K562 (cell line): ENCODE measurements around the gene TNFSF11. TPM values are rescaled to one million over a fixed set of nuclear protein-coding genes. Genes with fewer than 3 reads are reported as not detected.

Experiments used
- ATAC-seq: fragments of 200-7000 bp; cut with Tn5 transposase; 3 replicates; pipeline ENCODE4 v1.9.1; 2020; ENCODE audit warnings: moderate library complexity
- BruUV-seq: library from RNA; stranded (reverse); fragments of 400-500 nt; replicated peaks from 2 replicates; lab custom pipeline; 2021; lab: Mats Ljungman, UMichigan
- CTCF ChIA-PET: fragments of 300-600 bp; formaldehyde crosslinking; extraction: SDS; loops from one replicate; lab custom pipeline; 2021; ENCODE audit warnings: low intra/inter-chr PET ratio; lab: Yijun Ruan, JAX
- POLR2A ChIA-PET: fragments of 300-600, 350-650 bp; sonication (Branson Sonifier 250); formaldehyde crosslinking; extraction: SDS; loops from one replicate; lab custom pipeline; 2021; ENCODE audit warnings: antibody characterized with exemption, inconsistent platforms; lab: Yijun Ruan, JAX
- DNase-seq, 4 experiments: peaks; one replicate each; pipeline versions ENCODE4 v3.0.0 to v3.0.0-alpha.2; 2011 to 2018; ENCODE audit warnings: low spot score in 3 of 4, mixed read lengths in 3 of 4; ENCODE audit errors: extremely low read depth in 1 of 4
- FAIRE-seq: peaks from 2 replicates; lab custom pipeline; 2011; peaks lifted over from hg19 to GRCh38; lab: Jason Lieb, UNC
- H2AFZ ChIP-seq: 2 replicates; pipeline ENCODE4 v1.6.0; 2011; ENCODE audit warnings: low read depth, low read length, control low read depth, inconsistent platforms
- H3K27ac ChIP-seq: fragments of 200-600 bp; 3 replicates; pipeline ENCODE4 v1.8.0; 2011; ENCODE audit warnings: low read depth, mild to moderate bottlenecking, control low read depth, inconsistent platforms, low read length, moderate library complexity, mixed read lengths; ENCODE audit errors: extremely low read depth
- H3K27me3 ChIP-seq, 2 experiments: fragments of 300-600 bp in 1 of 2; 2 replicates in 1 of 2; 3 replicates in 1 of 2; pipeline versions ENCODE4 v1.6.0 to v1.8.0; 2011; ENCODE audit warnings: inconsistent platforms in 2 of 2, low read length in 2 of 2, mild to moderate bottlenecking in 1 of 2, mixed read lengths in 1 of 2, moderate library complexity in 1 of 2; ENCODE audit not compliant: control insufficient read depth in 2 of 2, insufficient read depth in 2 of 2
- H3K36me3 ChIP-seq: fragments of 300-600 bp; 3 replicates; pipeline ENCODE4 v1.8.0; 2011; ENCODE audit warnings: mild to moderate bottlenecking, low read length, inconsistent platforms; ENCODE audit not compliant: control insufficient read depth, insufficient read depth
- H3K4me1 ChIP-seq, 2 experiments: fragments of 200-600 bp in 1 of 2; replicated peaks in 1 of 2; 2 replicates in 1 of 2; 3 replicates in 1 of 2; pipeline versions ENCODE4 v1.5.1 to v1.8.0; 2011; ENCODE audit warnings: inconsistent platforms in 2 of 2, low read length in 2 of 2, mild to moderate bottlenecking in 1 of 2, mixed read lengths in 1 of 2, moderate library complexity in 1 of 2; ENCODE audit not compliant: control insufficient read depth in 2 of 2, insufficient read depth in 2 of 2
- H3K4me2 ChIP-seq: 2 replicates; pipeline ENCODE4 v1.6.1; 2011; ENCODE audit warnings: low read length, control low read depth, inconsistent platforms, mixed read lengths; ENCODE audit not compliant: insufficient read depth
- H3K4me3 ChIP-seq: fragments of 200-600 bp; sonication (generic), shearing (Covaris generic); 2 replicates; pipeline ENCODE4 v1.5.1; 2016; ENCODE audit warnings: control low read depth, inconsistent platforms
- H3K79me2 ChIP-seq: fragments of 200-600 bp; 3 replicates; pipeline ENCODE4 v1.8.0; 2011; ENCODE audit warnings: low read length, inconsistent platforms; ENCODE audit not compliant: control insufficient read depth, insufficient read depth
- H3K9ac ChIP-seq, 2 experiments: 2 replicates each; pipeline versions ENCODE4 v1.6.0 to v1.6.1; 2011; ENCODE audit warnings: low read depth in 2 of 2, low read length in 2 of 2, control low read depth in 1 of 2, inconsistent platforms in 1 of 2, mild to moderate bottlenecking in 1 of 2, mixed read lengths in 1 of 2; ENCODE audit not compliant: insufficient read depth in 1 of 2
- H3K9me1 ChIP-seq: one replicate; pipeline ENCODE4 v1.6.0; 2011; ENCODE audit warnings: inconsistent platforms, mild to moderate bottlenecking, low read length, moderate library complexity; ENCODE audit not compliant: control insufficient read depth, insufficient read depth
- H3K9me3 ChIP-seq: replicated peaks from 2 replicates; pipeline ENCODE4 v1.5.1; 2011; ENCODE audit warnings: low read depth, low read length, inconsistent platforms; ENCODE audit not compliant: control insufficient read depth, insufficient read depth
- H4K20me1 ChIP-seq: replicated peaks from 2 replicates; pipeline ENCODE4 v1.6.1; 2011; ENCODE audit warnings: low read length, inconsistent platforms, mixed read lengths; ENCODE audit not compliant: control insufficient read depth, insufficient read depth
- CCAR2 ChIP-seq: fragments of 200-400 bp; formaldehyde crosslinking; IDR thresholded peaks from 2 replicates; pipeline ENCODE4 v1.6.1; 2017; ENCODE audit warnings: mild to moderate bottlenecking, low read depth, low read length
- GABPB1 ChIP-seq: sonication (generic); formaldehyde crosslinking; IDR thresholded peaks from 2 replicates; pipeline ENCODE4 v1.8.0; 2022; ENCODE audit warnings: mild to moderate bottlenecking, missing genetic modification reagents
- KDM5B ChIP-seq: fragments of 200-600 bp; sonication (generic); IDR thresholded peaks from 2 replicates; pipeline ENCODE4 v1.6.1; 2012; ENCODE audit warnings: low read depth, mild to moderate bottlenecking, moderate library complexity, low read length, control low read depth, inconsistent platforms; ENCODE audit not compliant: insufficient replicate concordance
- KLF6 ChIP-seq: fragments of 250-450 bp; sonication (Bioruptor Pico); IDR thresholded peaks from 2 replicates; pipeline ENCODE4 v1.4.0; 2020; ENCODE audit warnings: mild to moderate bottlenecking, moderate library complexity, borderline replicate concordance
- MNT ChIP-seq, 2 experiments: fragments of 450-650 bp; conservative IDR thresholded peaks; 2 replicates each; pipeline ENCODE4 v1.6.1; 2017; ENCODE audit warnings: mild to moderate bottlenecking in 2 of 2, moderate library complexity in 2 of 2
- RBM15 ChIP-seq: fragments of 200-400 bp; formaldehyde crosslinking; IDR thresholded peaks from 2 replicates; pipeline ENCODE4 v1.6.1; 2018; ENCODE audit warnings: mild to moderate bottlenecking, low read length, moderate library complexity; ENCODE audit not compliant: insufficient read depth
- SAP30 ChIP-seq: fragments of 200-600 bp; sonication (generic); IDR thresholded peaks from 2 replicates; pipeline ENCODE4 v1.6.1; 2012; ENCODE audit warnings: borderline replicate concordance, low read depth, mild to moderate bottlenecking, moderate library complexity, low read length, control low read depth, inconsistent platforms; ENCODE audit not compliant: insufficient read depth, poor library complexity, severe bottlenecking
- SMARCE1 ChIP-seq: fragments of 450-650 bp; IDR thresholded peaks from 2 replicates; pipeline ENCODE4 v1.7.1; 2016; ENCODE audit warnings: mild to moderate bottlenecking
- TARDBP ChIP-seq: fragments of 450-650 bp; IDR thresholded peaks from 2 replicates; pipeline ENCODE4 v1.6.1; 2016
- WGBS: fragments of 100-300 bp; shearing (Covaris generic); methylation state at CpG from one replicate; pipeline ENCODE4 v1.1.6; 2016; ENCODE audit warnings: low coverage, mixed read lengths; ENCODE audit not compliant: insufficient coverage; ENCODE audit errors: missing lambda C conversion rate; 5-methylcytosine and 5-hydroxymethylcytosine counted together
- in situ Hi-C: fragments of 300-500 bp; cut with MboI; formaldehyde crosslinking; loops from 4 replicates; pipeline ENCODE4 v1.15.0; 2018; ENCODE audit warnings: inconsistent platforms, mixed read lengths
- intact Hi-C: fragments of 100-400 bp; cut with micrococcal nuclease; formaldehyde crosslinking; loops from 2 replicates; pipeline ENCODE4 v1.14.2; 2022
- polyA plus RNA-seq, 8 experiments: library from polyadenylated mRNA; depleted of rRNA in 4 of 8; stranded (reverse) in 5 of 8; unstranded in 3 of 8; fragments of >200 nt; fragmentation: Nextera tagmentation in 2 of 8; fragmentation: Illumina TruSeq in 1 of 8; extraction: Ambion mirVana in 2 of 8; extraction: Trizol in 1 of 8; gene quantifications; 2 replicates each; pipeline versions ENCODE4 v1.2.1 to v1.2.3, GENCODE V29; 2011 to 2014; ENCODE audit warnings: inconsistent platforms in 1 of 8, missing spikeins in 1 of 8
- total RNA-seq, 7 experiments: library from RNA; depleted of rRNA in 6 of 7; stranded (reverse); fragments of >200 nt in 6 of 7; fragmentation: Illumina TruSeq in 2 of 7; extraction: Trizol in 2 of 7; gene quantifications; 2 replicates each; pipeline versions ENCODE4 v1.2.1 to v1.2.3, GENCODE V29; 2011 to 2021; ENCODE audit warnings: low replicate concordance in 1 of 7

The TNFSF11 gene
- total and polyA plus RNA-seq, 9 of the 15 experiments (the other 6 are each of a cell fraction or from before 2014, with no cell fraction given) = not detected

GRCh38 chr13:42539670-42540069 lies 34.3 kb upstream of the TNFSF11 start:
- intact Hi-C loops = no loop called here
- Histone ChIP-seq H3K36me3 (no peaks in the 10 kb centered on the region), H4K20me1 (no peaks in the 10 kb centered on the region), H3K9me1 (no peaks in the 10 kb centered on the region), H3K4me2 (no peak overlapping the region), H3K27ac (no peak overlapping the region), H3K27me3 (no peaks in the 10 kb centered on the region), H3K79me2 (no peaks in the 10 kb centered on the region), H3K4me3 (no peak overlapping the region), H3K4me1 (no peaks in the 10 kb centered on the region), H2AFZ (no peak overlapping the region), H3K9me3 (no peaks in the 10 kb centered on the region), H3K9ac (no peak overlapping the region)
- no TSS peak for BruUV-seq
- ATAC-seq = no peak
- no peak for DNase-seq
- TF ChIP-seq SMARCE1 (no peak), SAP30 (no peak), CCAR2 (no peak), KLF6 (CRISPR knock-in tag) (no peak), KDM5B (no peak), RBM15 (no peak), MNT (conservative IDR thresholded peaks at IDR 0.05) (no peak), GABPB1 (no peak), TARDBP (no peak)
- FAIRE-seq = no peak
- WGBS = 0% methylated on average over 7 of the region's 7 CpGs
- in situ Hi-C loops = no loop called here
- ChIA-PET POLR2A (no interaction called here), CTCF (no interaction called here)
